ENCODE data around the gene BMP7.

DNA sequence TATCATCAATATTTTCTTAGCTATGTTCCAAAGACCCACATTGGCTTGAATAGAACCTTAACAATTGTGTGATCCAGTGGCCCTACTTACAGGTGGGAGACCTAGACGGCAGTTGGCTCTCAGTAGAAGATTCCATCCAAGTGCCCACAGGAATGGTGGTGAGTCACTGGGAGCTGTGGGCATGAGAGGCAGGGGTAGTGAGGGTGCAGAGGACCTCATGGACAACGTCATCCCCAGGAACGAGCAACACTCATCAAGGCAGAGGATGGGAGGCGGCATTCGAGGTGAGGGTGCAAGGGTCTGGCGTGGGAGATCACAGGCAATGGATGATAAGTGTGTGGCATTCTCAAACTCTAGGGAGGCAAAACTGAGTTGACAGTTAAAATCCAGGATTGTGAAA, 45.7 kb upstream of the BMP7 start:
- TF ChIP-seq, protein P1, sequence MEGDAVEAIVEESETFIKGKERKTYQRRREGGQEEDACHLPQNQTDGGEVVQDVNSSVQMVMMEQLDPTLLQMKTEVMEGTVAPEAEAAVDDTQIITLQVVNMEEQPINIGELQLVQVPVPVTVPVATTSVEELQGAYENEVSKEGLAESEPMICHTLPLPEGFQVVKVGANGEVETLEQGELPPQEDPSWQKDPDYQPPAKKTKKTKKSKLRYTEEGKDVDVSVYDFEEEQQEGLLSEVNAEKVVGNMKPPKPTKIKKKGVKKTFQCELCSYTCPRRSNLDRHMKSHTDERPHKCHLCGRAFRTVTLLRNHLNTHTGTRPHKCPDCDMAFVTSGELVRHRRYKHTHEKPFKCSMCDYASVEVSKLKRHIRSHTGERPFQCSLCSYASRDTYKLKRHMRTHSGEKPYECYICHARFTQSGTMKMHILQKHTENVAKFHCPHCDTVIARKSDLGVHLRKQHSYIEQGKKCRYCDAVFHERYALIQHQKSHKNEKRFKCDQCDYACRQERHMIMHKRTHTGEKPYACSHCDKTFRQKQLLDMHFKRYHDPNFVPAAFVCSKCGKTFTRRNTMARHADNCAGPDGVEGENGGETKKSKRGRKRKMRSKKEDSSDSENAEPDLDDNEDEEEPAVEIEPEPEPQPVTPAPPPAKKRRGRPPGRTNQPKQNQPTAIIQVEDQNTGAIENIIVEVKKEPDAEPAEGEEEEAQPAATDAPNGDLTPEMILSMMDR (conservative IDR thresholded peaks at IDR 0.05; ENCODE audit: low read depth, low read length), result no peak
- TF ChIP-seq EZH2 (IDR thresholded peaks at IDR 0.05; ENCODE audit: borderline replicate concordance, low read depth, low read length, poor library complexity, severe bottlenecking), result no peak

All from A673 (cell line).